Measurements from ENCODE around the gene DOK7.

The DOK7 gene

DNA sequence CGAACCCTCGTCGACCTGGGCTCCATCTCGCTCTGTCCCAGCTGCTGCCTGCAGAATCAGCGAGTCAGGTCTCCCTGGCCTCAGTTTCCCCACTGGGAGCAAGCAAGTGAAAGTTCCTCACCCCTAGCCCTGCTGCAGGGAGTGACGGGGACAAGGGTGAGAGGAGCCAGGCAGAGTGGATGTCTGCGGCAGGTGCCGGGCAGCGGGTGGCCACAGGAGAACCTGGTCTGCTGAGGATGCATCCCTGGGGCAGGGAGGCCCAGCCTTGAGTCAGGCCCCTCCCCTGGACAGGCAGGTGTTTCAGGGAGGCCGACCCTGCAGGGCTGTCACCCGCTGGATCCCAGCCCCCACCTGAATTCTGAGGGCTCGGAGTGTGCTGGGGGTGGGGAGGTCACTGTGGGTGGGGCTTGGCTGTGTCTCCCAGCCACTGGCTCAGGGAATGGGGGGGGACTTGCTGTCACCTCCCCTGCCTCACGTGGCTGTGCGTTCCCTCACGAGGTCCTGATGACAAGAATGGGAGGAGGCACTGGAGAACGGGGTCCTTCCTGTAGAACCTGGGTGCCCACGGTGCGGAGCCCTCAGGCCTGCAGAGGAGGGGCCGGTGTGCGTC is 35.9 kb downstream of the DOK7 start:
- TF ChIP-seq CTCF (IDR thresholded peaks at IDR 0.05; ENCODE audit: poor library complexity, severe bottlenecking): no peak
- DNase-seq (ENCODE audit: low spot score): no peak
- no peaks in the 10 kb centered on the region for H3K27me3 ChIP-seq (ENCODE audit: insufficient read depth, poor library complexity, severe bottlenecking)
- no peak overlapping the region for H3K4me3 ChIP-seq (ENCODE audit: severe bottlenecking)
- H3K36me3 ChIP-seq (ENCODE audit: low read depth): peaks cover 6% of the 10 kb centered on the region; the same call in 1 of the 2 replicates
- no peaks in the 10 kb centered on the region for H3K9me3 ChIP-seq (ENCODE audit: severe bottlenecking)
- H3K4me1 ChIP-seq (ENCODE audit: insufficient read depth, poor library complexity, severe bottlenecking): no peaks in the 10 kb centered on the region
- ATAC-seq (ENCODE audit: low read depth): no peak
- H3K27ac ChIP-seq (ENCODE audit: poor library complexity, severe bottlenecking): no peak overlapping the region

GRCh38 chr4:3499710-3500109 is 36.6 kb downstream of the DOK7 start:
- no peaks in the 10 kb centered on the region for H3K4me1 ChIP-seq (ENCODE audit: insufficient read depth, poor library complexity, severe bottlenecking)
- H3K9me3 ChIP-seq (ENCODE audit: severe bottlenecking): no peaks in the 10 kb centered on the region
- no peaks in the 10 kb centered on the region for H3K27me3 ChIP-seq (ENCODE audit: insufficient read depth, poor library complexity, severe bottlenecking)
- TF ChIP-seq CTCF (IDR thresholded peaks at IDR 0.05; ENCODE audit: poor library complexity, severe bottlenecking): no peak
- H3K27ac ChIP-seq (ENCODE audit: poor library complexity, severe bottlenecking): no peak overlapping the region
- DNase-seq (ENCODE audit: low spot score): no peak
- peaks cover 6% of the 10 kb centered on the region; the same call in 1 of the 2 replicates for H3K36me3 ChIP-seq (ENCODE audit: low read depth)
- H3K4me3 ChIP-seq (ENCODE audit: severe bottlenecking): no peak overlapping the region
- ATAC-seq (ENCODE audit: low read depth): no peak

- Histone ChIP-seq H3K4me1 (ENCODE audit: insufficient read depth, poor library complexity, severe bottlenecking) (no peaks in the 10 kb centered on the region), H3K27ac (ENCODE audit: poor library complexity, severe bottlenecking) (no peak overlapping the region), H3K4me3 (ENCODE audit: severe bottlenecking) (no peak overlapping the region), H3K9me3 (ENCODE audit: severe bottlenecking) (no peaks in the 10 kb centered on the region), H3K36me3 (ENCODE audit: low read depth) (peaks cover 6% of the 10 kb centered on the region; the same call in 1 of the 2 replicates), H3K27me3 (ENCODE audit: insufficient read depth, poor library complexity, severe bottlenecking) (no peaks in the 10 kb centered on the region)
- DNase-seq (ENCODE audit: low spot score) (no peak), ATAC-seq (ENCODE audit: low read depth) (no peak)
- no peak for TF ChIP-seq CTCF (IDR thresholded peaks at IDR 0.05; ENCODE audit: poor library complexity, severe bottlenecking)
These were observed 37.0 kb downstream of the DOK7 start for GRCh38 chr4:3500111-3500510.

DNA sequence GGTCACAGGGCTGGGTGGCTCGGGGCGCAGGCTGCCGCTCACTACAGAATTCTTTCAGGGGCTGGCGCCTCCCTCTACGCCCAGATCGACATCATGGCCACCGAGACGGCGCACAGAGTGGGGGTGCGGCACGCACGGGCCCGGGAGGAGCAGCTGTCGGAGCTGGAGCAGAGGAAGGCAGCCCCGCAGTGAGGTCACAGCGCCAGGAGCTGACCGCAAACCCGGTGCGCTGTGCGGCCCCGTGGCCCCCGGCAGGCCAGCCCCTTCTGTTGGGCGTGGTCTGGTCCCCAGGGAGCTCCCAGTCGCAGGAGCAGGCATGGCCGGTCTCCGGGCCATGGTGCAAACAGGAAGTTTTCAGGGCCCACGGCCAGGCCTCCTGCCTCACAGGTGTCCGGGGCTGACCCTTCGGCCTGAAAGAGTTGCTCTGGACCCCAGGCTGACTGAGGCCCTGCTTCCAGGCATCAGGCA is 37.6 kb downstream of the DOK7 start:
- H3K9me3 ChIP-seq (ENCODE audit: severe bottlenecking): no peaks in the 10 kb centered on the region
- peaks cover 7% of the 10 kb centered on the region; the same call in 1 of the 2 replicates for H3K36me3 ChIP-seq (ENCODE audit: low read depth)
- H3K4me1 ChIP-seq (ENCODE audit: insufficient read depth, poor library complexity, severe bottlenecking): no peaks in the 10 kb centered on the region
- H3K27ac ChIP-seq (ENCODE audit: poor library complexity, severe bottlenecking): no peak overlapping the region
- no peak overlapping the region for H3K4me3 ChIP-seq (ENCODE audit: severe bottlenecking)
- no peaks in the 10 kb centered on the region for H3K27me3 ChIP-seq (ENCODE audit: insufficient read depth, poor library complexity, severe bottlenecking)
- no peak for ATAC-seq (ENCODE audit: low read depth)
- TF ChIP-seq CTCF (IDR thresholded peaks at IDR 0.05; ENCODE audit: poor library complexity, severe bottlenecking): no peak
- DNase-seq (ENCODE audit: low spot score): no peak

- no peaks in the 10 kb centered on the region for H3K27me3 ChIP-seq (ENCODE audit: insufficient read depth, poor library complexity, severe bottlenecking)
- H3K4me3 ChIP-seq (ENCODE audit: severe bottlenecking): no peak overlapping the region
- no peak for DNase-seq (ENCODE audit: low spot score)
- H3K27ac ChIP-seq (ENCODE audit: poor library complexity, severe bottlenecking): no peak overlapping the region
- H3K36me3 ChIP-seq (ENCODE audit: low read depth): peaks cover 10% of the 10 kb centered on the region; the same call in 1 of the 2 replicates
- no peak for TF ChIP-seq CTCF (IDR thresholded peaks at IDR 0.05; ENCODE audit: poor library complexity, severe bottlenecking)
- no peaks in the 10 kb centered on the region for H3K9me3 ChIP-seq (ENCODE audit: severe bottlenecking)
- ATAC-seq (ENCODE audit: low read depth): no peak
- no peaks in the 10 kb centered on the region for H3K4me1 ChIP-seq (ENCODE audit: insufficient read depth, poor library complexity, severe bottlenecking)
These were observed 38.2 kb downstream of the DOK7 start for GRCh38 chr4:3501126-3501824.

Data from RWPE2 (cell line).